Body of pancreas (tissue), 4 donors: Measurements from ENCODE around the gene RET. TPM values are rescaled to one million over a fixed set of nuclear protein-coding genes. Genes with fewer than 3 reads are reported as not detected.

Experiments
- ATAC-seq: fragments of 150-250 bp; one replicate; pipeline ENCODE4 v1.9.1; 2016
- DNase-seq, 4 donors: peaks; one replicate each; pipeline ENCODE4 v3.0.0-alpha.2; 2019
- H3K27ac ChIP-seq, 4 donors: fragments of 200-600 bp; sonication (generic); 1 replicate in 3 of 4; 2 replicates in 1 of 4; pipeline versions ENCODE4 v1.5.1 to v1.6.1; 2016 to 2019; ENCODE audit warnings: mild to moderate bottlenecking in 1 of 4, mixed read lengths in 1 of 4, moderate library complexity in 1 of 4
- H3K27me3 ChIP-seq, 2 donors: fragments of 200-600 bp; sonication (generic); one replicate each; pipeline ENCODE4 v1.6.0; 2016; ENCODE audit warnings: mild to moderate bottlenecking in 1 of 2
- H3K36me3 ChIP-seq, 2 donors: fragments of 200-600 bp; sonication (generic); replicated peaks in 1 of 2; 2 replicates each; pipeline ENCODE4 v1.5.1; 2016; ENCODE audit warnings: low read depth in 2 of 2; ENCODE audit not compliant: insufficient read depth in 1 of 2
- H3K4me1 ChIP-seq: fragments of 200-600 bp; sonication (generic); one replicate; pipeline ENCODE4 v1.6.0; 2016
- H3K4me3 ChIP-seq, 2 donors: fragments of 200-600 bp; sonication (generic); 1 replicate in 1 of 2; 2 replicates in 1 of 2; pipeline ENCODE4 v1.5.1; 2016 to 2019
- H3K9me3 ChIP-seq, 3 donors: fragments of 200-600 bp; sonication (generic); 1 replicate in 2 of 3; 2 replicates in 1 of 3; pipeline ENCODE4 v1.5.1; 2016
- CTCF ChIP-seq, 7 experiments: fragments of 450-650 bp in 4 of 7; fragments of 200-600 bp in 3 of 7; sonication (generic) in 3 of 7; IDR thresholded peaks; one replicate each; pipeline ENCODE4 v1.5.1; 2016 to 2019; ENCODE audit warnings: antibody characterized with exemption in 7 of 7
- POLR2A ChIP-seq, 3 donors: fragments of 450-650 bp; IDR thresholded peaks; one replicate each; pipeline ENCODE4 v1.6.1; 2016; ENCODE audit warnings: antibody characterized with exemption in 3 of 3, mild to moderate bottlenecking in 2 of 3
- WGBS, 2 donors: methylation state at CpG; one replicate each; pipeline ENCODE4 v1.1.5; 2017; 5-methylcytosine and 5-hydroxymethylcytosine counted together
- intact Hi-C: fragments of 100-400 bp; cut with DNase I; formaldehyde crosslinking; loops from one replicate; pipeline ENCODE4 v1.15.1; 2023
- total RNA-seq, 2 donors: library from RNA; depleted of rRNA; stranded (reverse); fragments of >200 nt; gene quantifications; one replicate each; pipeline ENCODE4 v1.1.0, GENCODE V29; 2016

The RET gene
- total RNA-seq, 2 donors from 2014 or later = 0.78 to 1.6 TPM

GRCh38 chr10:43118631-43119415 lies 42.0 kb downstream of the RET start:
- intact Hi-C loops = no loop called here

GRCh38 chr10:43119416-43120115 lies 42.7 kb downstream of the RET start:
- no peaks in the 10 kb centered on the region for H3K27me3 ChIP-seq
- DNase-seq (no peak), ATAC-seq (no peak)
- H3K4me1 ChIP-seq = no peaks in the 10 kb centered on the region
- no peak overlapping the region for H3K4me3 ChIP-seq
- TF ChIP-seq CTCF (IDR thresholded peaks at IDR 0.05) (no peak), POLR2A (IDR thresholded peaks at IDR 0.05) (no peak)
- no peaks in the 10 kb centered on the region for H3K9me3 ChIP-seq
- intact Hi-C loops = no loop called here
- H3K27ac ChIP-seq = no peak overlapping the region
- no peaks in the 10 kb centered on the region for H3K36me3 ChIP-seq
- WGBS, 2 donors = 92 to 94% methylated on average over 23 to 25 of the region's 31 CpGs

More at GRCh38 chr10:43118631-43119415, 42.0 kb downstream of the RET start:
- TF ChIP-seq POLR2A (IDR thresholded peaks at IDR 0.05) (no peak), CTCF (IDR thresholded peaks at IDR 0.05) (no peak)
- no peak overlapping the region for H3K27ac ChIP-seq
- DNase-seq = no peak
- no peaks in the 10 kb centered on the region for H3K9me3 ChIP-seq
- ATAC-seq = no peak
- H3K4me3 ChIP-seq = no peak overlapping the region
- H3K27me3 ChIP-seq = no peaks in the 10 kb centered on the region
- 86% methylated on average over 13 to 15 of the region's 19 CpGs for whole genome bisulfite sequencing, 2 donors
- H3K4me1 ChIP-seq = no peaks in the 10 kb centered on the region
- no peaks in the 10 kb centered on the region for H3K36me3 ChIP-seq

- no peak overlapping the region for H3K27ac ChIP-seq
- H3K36me3 ChIP-seq = no peaks in the 10 kb centered on the region
- no peak overlapping the region for H3K4me3 ChIP-seq
- ATAC-seq (no peak), DNase-seq (no peak)
- no peaks in the 10 kb centered on the region for H3K4me1 ChIP-seq
- 78 to 80% methylated on average over 19 of the region's 19 CpGs for WGBS, 2 donors
- intact Hi-C loops = no loop called here
- no peaks in the 10 kb centered on the region for H3K27me3 ChIP-seq
- TF ChIP-seq POLR2A (IDR thresholded peaks at IDR 0.05) = no peak
- no peak for TF ChIP-seq CTCF (IDR thresholded peaks at IDR 0.05)
- H3K9me3 ChIP-seq = no peaks in the 10 kb centered on the region
Observed at GRCh38 chr10:43120116-43120928, 43.5 kb downstream of the RET start.

GRCh38 chr10:43120929-43121314 lies 44.1 kb downstream of the RET start:
- Histone ChIP-seq H3K36me3 (no peaks in the 10 kb centered on the region), H3K4me1 (no peaks in the 10 kb centered on the region), H3K4me3 (no peak overlapping the region), H3K27ac (peak overlapping the region in 1 of 4 donors; percentile 0), H3K9me3 (no peaks in the 10 kb centered on the region), H3K27me3 (no peaks in the 10 kb centered on the region)
- peak in 1 of 4 donors; percentile 63 for DNase-seq
- 61 to 68% methylated on average over 3 of the region's 3 CpGs for WGBS, 2 donors
- ATAC-seq = no peak
- TF ChIP-seq POLR2A (IDR thresholded peaks at IDR 0.05) (no peak), CTCF (IDR thresholded peaks at IDR 0.05) (no peak)
- intact Hi-C loops = no loop called here
